Upper lobe of right lung (tissue), 1 donor: Measurements from ENCODE around the gene LIN37. TPM values are rescaled to one million over a fixed set of nuclear protein-coding genes. Genes with fewer than 3 reads are reported as not detected.

Experiments used
- ATAC-seq: fragments of 200-7000 bp; cut with Tn5 transposase; one replicate; pipeline ENCODE4 v1.9.1; 2020; ENCODE audit warnings: mild to moderate bottlenecking, moderate library complexity
- DNase-seq: peaks from one replicate; pipeline ENCODE4 v3.0.0-alpha.2; 2020
- H3K27ac ChIP-seq: fragments of 200-600 bp; one replicate; pipeline ENCODE4 v1.8.0; 2022
- H3K27me3 ChIP-seq: fragments of 200-600 bp; one replicate; pipeline ENCODE4 v1.8.0; 2022; ENCODE audit warnings: mild to moderate bottlenecking
- H3K36me3 ChIP-seq: fragments of 200-600 bp; one replicate; pipeline ENCODE4 v1.8.0; 2022
- H3K4me1 ChIP-seq: fragments of 200-600 bp; one replicate; pipeline ENCODE4 v1.8.0; 2022
- H3K4me3 ChIP-seq: fragments of 200-600 bp; one replicate; pipeline ENCODE4 v1.8.0; 2022; ENCODE audit warnings: mild to moderate bottlenecking
- H3K9me3 ChIP-seq: fragments of 200-600 bp; one replicate; pipeline ENCODE4 v1.8.0; 2022
- CTCF ChIP-seq: fragments of 200-600 bp; IDR thresholded peaks from one replicate; pipeline ENCODE4 v1.8.0; 2022; ENCODE audit warnings: antibody characterized with exemption
- intact Hi-C: fragments of 100-400 bp; cut with DNase I; formaldehyde crosslinking; loops from one replicate; pipeline ENCODE4 v1.11.0; 2022
- total RNA-seq: library from RNA; stranded (reverse); fragmentation: NEBNext Ultra II Directional; extraction: Animal tissue kit (Norgen Biotek cat#: 25700); gene quantifications from one replicate; pipeline ENCODE4 v1.2.1, GENCODE V29; 2021
- donor health status: DM: no; HTN: yes; CAD: no; lungs with severe emphysema.

Gene LIN37
- total RNA-seq, 1 donor from 2014 or later = 11.3 TPM

DNA sequence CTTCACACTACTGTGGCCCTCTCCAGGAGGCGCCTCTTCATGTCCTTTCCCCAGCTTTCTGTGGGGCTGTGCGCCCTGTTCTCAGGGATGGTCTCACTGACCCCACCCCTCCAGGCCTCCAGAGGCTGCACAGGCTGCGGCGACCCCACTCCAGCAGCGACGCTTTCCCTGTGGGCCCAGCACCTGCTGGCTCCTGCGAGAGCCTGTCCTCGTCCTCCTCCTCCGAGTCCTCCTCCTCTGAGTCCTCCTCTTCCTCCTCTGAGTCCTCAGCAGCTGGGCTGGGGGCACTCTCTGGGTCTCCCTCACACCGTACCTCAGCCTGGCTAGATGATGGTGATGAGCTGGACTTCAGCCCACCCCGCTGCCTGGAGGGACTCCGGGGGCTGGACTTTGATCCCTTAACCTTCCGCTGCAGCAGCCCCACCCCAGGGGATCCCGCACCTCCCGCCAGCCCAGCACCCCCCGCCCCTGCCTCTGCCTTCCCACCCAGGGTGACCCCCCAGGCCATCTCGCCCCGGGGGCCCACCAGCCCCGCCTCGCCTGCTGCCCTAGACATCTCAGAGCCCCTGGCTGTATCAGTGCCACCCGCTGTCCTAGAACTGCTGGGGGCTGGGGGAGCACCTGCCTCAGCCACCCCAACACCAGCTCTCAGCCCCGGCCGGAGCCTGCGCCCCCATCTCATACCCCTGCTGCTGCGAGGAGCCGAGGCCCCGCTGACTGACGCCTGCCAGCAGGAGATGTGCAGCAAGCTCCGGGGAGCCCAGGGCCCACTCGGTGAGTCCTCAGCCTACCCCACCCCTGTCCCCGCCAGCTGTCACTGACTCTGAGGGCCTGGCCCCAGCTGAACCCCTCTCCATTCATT lies 38.2 kb downstream of the LIN37 start:
- Histone ChIP-seq H3K36me3 (no peaks in the 10 kb centered on the region), H3K4me3 (no peak overlapping the region), H3K27ac (no peak overlapping the region), H3K27me3 (no peaks in the 10 kb centered on the region), H3K9me3 (no peaks in the 10 kb centered on the region), H3K4me1 (no peaks in the 10 kb centered on the region)
- ATAC-seq = no peak
- no peak for DNase-seq
- TF ChIP-seq CTCF = no peak
- intact Hi-C loops = no loop called here

- Histone ChIP-seq H3K4me3 (no peak overlapping the region), H3K27me3 (no peaks in the 10 kb centered on the region), H3K9me3 (no peaks in the 10 kb centered on the region), H3K27ac (no peak overlapping the region), H3K4me1 (no peaks in the 10 kb centered on the region), H3K36me3 (no peaks in the 10 kb centered on the region)
- intact Hi-C loops = no loop called here
- DNase-seq (no peak), ATAC-seq (no peak)
- no peak for TF ChIP-seq CTCF
These were observed 38.9 kb downstream of the LIN37 start for GRCh38 chr19:35787227-35787799.

- Histone ChIP-seq H3K36me3 (no peaks in the 10 kb centered on the region), H3K27ac (no peak overlapping the region), H3K4me1 (no peaks in the 10 kb centered on the region), H3K27me3 (no peaks in the 10 kb centered on the region), H3K4me3 (no peak overlapping the region), H3K9me3 (no peaks in the 10 kb centered on the region)
- no peak for ATAC-seq
- no peak for DNase-seq
- TF ChIP-seq CTCF = no peak
- intact Hi-C loops = no loop called here
These were observed 40.0 kb downstream of the LIN37 start for GRCh38 chr19:35788205-35788960.

GRCh38 chr19:35789195-35789977 lies 41.0 kb downstream of the LIN37 start:
- Histone ChIP-seq H3K4me3 (no peak overlapping the region), H3K9me3 (no peaks in the 10 kb centered on the region), H3K27ac (no peak overlapping the region), H3K27me3 (no peaks in the 10 kb centered on the region), H3K4me1 (no peaks in the 10 kb centered on the region), H3K36me3 (no peaks in the 10 kb centered on the region)
- ATAC-seq (no peak), DNase-seq (no peak)
- no peak for TF ChIP-seq CTCF
- intact Hi-C loops = no loop called here
